Colonic mucosa (tissue), 4 donors: ENCODE data around the gene ARHGEF37. TPM values are rescaled to one million over a fixed set of nuclear protein-coding genes. Genes with fewer than 3 reads are reported as not detected.
"Not testable (repeated sequence)": the region's sequence is repeated elsewhere in the genome, so short reads cannot be mapped to it uniquely, and the experiment has no call there.

ENCODE experiments used
- DNase-seq: peaks from one replicate; pipeline ENCODE4 v3.0.0-alpha.2; 2020
- H3K27ac ChIP-seq: fragments of 200-600 bp; one replicate; pipeline ENCODE4 v1.8.0; 2021
- H3K27me3 ChIP-seq: fragments of 200-600 bp; one replicate; pipeline ENCODE4 v1.8.0; 2021
- H3K36me3 ChIP-seq: fragments of 200-600 bp; one replicate; pipeline ENCODE4 v1.8.0; 2021
- H3K4me1 ChIP-seq: fragments of 200-600 bp; one replicate; pipeline ENCODE4 v1.8.0; 2021; ENCODE audit warnings: mild to moderate bottlenecking
- H3K4me3 ChIP-seq: fragments of 200-600 bp; one replicate; pipeline ENCODE4 v1.8.0; 2021
- H3K9ac ChIP-seq, 2 donors: one replicate each; pipeline ENCODE4 v1.7.0; 2013; ENCODE audit warnings: control low read depth in 2 of 2, low read depth in 2 of 2, low read length in 2 of 2
- H3K9me3 ChIP-seq: fragments of 200-600 bp; one replicate; pipeline ENCODE4 v1.8.0; 2021
- intact Hi-C: fragments of 100-400 bp; cut with DNase I; formaldehyde crosslinking; loops from one replicate; pipeline ENCODE4 v1.14.1; 2022
- total RNA-seq, 2 donors: library from RNA; stranded (reverse); fragmentation: NEBNext Ultra II Directional in 1 of 2; extraction: Animal tissue kit (Norgen Biotek cat#: 25700) in 1 of 2; gene quantifications; one replicate each; pipeline ENCODE4 v1.2.1, GENCODE V29; 2021
- TF ChIP-seq, protein P1 (sequence below): fragments of 200-600 bp; IDR thresholded peaks from one replicate; pipeline ENCODE4 v1.8.0; 2022; ENCODE audit warnings: antibody characterized with exemption, mild to moderate bottlenecking
- donor health status: healthy.
- donor health status: DM: no; HTN: no; CAD: no.
- donor health status: DM: no; HTN: no; CAD: no.

Gene ARHGEF37
- total RNA-seq, 2 donors from 2014 or later, result 11.9 to 15.7 TPM

GRCh38 chr5:149645236-149645635, 63.9 kb downstream of the ARHGEF37 start:
- H3K9ac ChIP-seq, result no peak overlapping the region
- DNase-seq, result no peak
- H3K27ac ChIP-seq, result no peak overlapping the region
- H3K27me3 ChIP-seq, result no peaks in the 10 kb centered on the region
- TF ChIP-seq, protein P1, sequence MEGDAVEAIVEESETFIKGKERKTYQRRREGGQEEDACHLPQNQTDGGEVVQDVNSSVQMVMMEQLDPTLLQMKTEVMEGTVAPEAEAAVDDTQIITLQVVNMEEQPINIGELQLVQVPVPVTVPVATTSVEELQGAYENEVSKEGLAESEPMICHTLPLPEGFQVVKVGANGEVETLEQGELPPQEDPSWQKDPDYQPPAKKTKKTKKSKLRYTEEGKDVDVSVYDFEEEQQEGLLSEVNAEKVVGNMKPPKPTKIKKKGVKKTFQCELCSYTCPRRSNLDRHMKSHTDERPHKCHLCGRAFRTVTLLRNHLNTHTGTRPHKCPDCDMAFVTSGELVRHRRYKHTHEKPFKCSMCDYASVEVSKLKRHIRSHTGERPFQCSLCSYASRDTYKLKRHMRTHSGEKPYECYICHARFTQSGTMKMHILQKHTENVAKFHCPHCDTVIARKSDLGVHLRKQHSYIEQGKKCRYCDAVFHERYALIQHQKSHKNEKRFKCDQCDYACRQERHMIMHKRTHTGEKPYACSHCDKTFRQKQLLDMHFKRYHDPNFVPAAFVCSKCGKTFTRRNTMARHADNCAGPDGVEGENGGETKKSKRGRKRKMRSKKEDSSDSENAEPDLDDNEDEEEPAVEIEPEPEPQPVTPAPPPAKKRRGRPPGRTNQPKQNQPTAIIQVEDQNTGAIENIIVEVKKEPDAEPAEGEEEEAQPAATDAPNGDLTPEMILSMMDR, result no peak
- no peaks in the 10 kb centered on the region for H3K9me3 ChIP-seq
- no peaks in the 10 kb centered on the region for H3K36me3 ChIP-seq
- peaks cover 5% of the 10 kb centered on the region for H3K4me1 ChIP-seq
- intact Hi-C loops, result no loop called here
- no peak overlapping the region for H3K4me3 ChIP-seq

GRCh38 chr5:149645725-149646124, 64.4 kb downstream of the ARHGEF37 start:
- Histone ChIP-seq H3K36me3 (no peaks in the 10 kb centered on the region), H3K4me3 (no peak overlapping the region), H3K4me1 (peaks cover under 1% of the 10 kb centered on the region), H3K9ac (no peak overlapping the region), H3K9me3 (no peaks in the 10 kb centered on the region), H3K27me3 (no peaks in the 10 kb centered on the region), H3K27ac (no peak overlapping the region)
- intact Hi-C loops, result no loop called here
- DNase-seq, result no peak
- TF ChIP-seq, protein P1, result no peak

- no peak overlapping the region for H3K4me3 ChIP-seq
- no peak overlapping the region for H3K27ac ChIP-seq
- TF ChIP-seq, protein P1, result no peak
- no peaks in the 10 kb centered on the region for H3K9me3 ChIP-seq
- no peak overlapping the region for H3K9ac ChIP-seq
- DNase-seq, result no peak
- H3K36me3 ChIP-seq, result no peaks in the 10 kb centered on the region
- intact Hi-C loops, result no loop called here
- no peaks in the 10 kb centered on the region for H3K4me1 ChIP-seq
- H3K27me3 ChIP-seq, result no peaks in the 10 kb centered on the region
These were observed 65.3 kb downstream of the ARHGEF37 start for GRCh38 chr5:149646564-149646963.

GRCh38 chr5:149647334-149647733, 66.0 kb downstream of the ARHGEF37 start:
- no peaks in the 10 kb centered on the region for H3K36me3 ChIP-seq
- TF ChIP-seq, protein P1, result no peak
- H3K27me3 ChIP-seq, result no peaks in the 10 kb centered on the region
- H3K4me1 ChIP-seq, result no peaks in the 10 kb centered on the region
- intact Hi-C loops, result no loop called here
- H3K27ac ChIP-seq, result no peak overlapping the region
- no peak overlapping the region for H3K9ac ChIP-seq
- no peak overlapping the region for H3K4me3 ChIP-seq
- no peaks in the 10 kb centered on the region for H3K9me3 ChIP-seq
- DNase-seq, result no peak

GRCh38 chr5:149648464-149649393, 67.4 kb downstream of the ARHGEF37 start:
- DNase-seq, H3K4me3 ChIP-seq, H3K36me3 ChIP-seq, H3K4me1 ChIP-seq, H3K9ac ChIP-seq, H3K27ac ChIP-seq, intact Hi-C loops, H3K27me3 ChIP-seq, H3K9me3 ChIP-seq: not testable (repeated sequence)

- H3K36me3 ChIP-seq, H3K4me3 ChIP-seq, DNase-seq, H3K27me3 ChIP-seq, H3K4me1 ChIP-seq, H3K27ac ChIP-seq, H3K9ac ChIP-seq, intact Hi-C loops, H3K9me3 ChIP-seq: not testable (repeated sequence)
These were observed 68.4 kb downstream of the ARHGEF37 start for GRCh38 chr5:149649730-149650129.
